Stimulated activated CD4-positive, alpha-beta T cell treated with anti-CD3 and anti-CD28 coated beads, Interleukin-4, amount 100 ng/mL, for 1 hour (primary cell): ENCODE measurements around the gene FHL3.
"Not testable (repeated sequence)": the region's sequence is repeated elsewhere in the genome, so short reads cannot be mapped to it uniquely, and the experiment has no call there.

Experiments
- DNase-seq: peaks from one replicate; pipeline ENCODE4 v3.0.0-alpha.2; 2020

The FHL3 gene

GRCh38 chr1:37983546-37983945, 21.8 kb downstream of the FHL3 start:
- no peak for DNase-seq

- no peak for DNase-seq
Observed at GRCh38 chr1:37978541-37978940, 26.8 kb downstream of the FHL3 start.

GRCh38 chr1:37975083-37975482, 30.2 kb downstream of the FHL3 start:
- DNase-seq: not testable (repeated sequence)

GRCh38 chr1:37974567-37974966, 30.7 kb downstream of the FHL3 start:
- no peak for DNase-seq

GRCh38 chr1:37973684-37974083, 31.6 kb downstream of the FHL3 start:
- DNase-seq: not testable (repeated sequence)

- no peak for DNase-seq
Observed at GRCh38 chr1:37965301-37965700, 40.0 kb downstream of the FHL3 start.

GRCh38 chr1:37964106-37964505, 41.2 kb downstream of the FHL3 start:
- not testable (repeated sequence) for DNase-seq

GRCh38 chr1:37958690-37959089, 46.6 kb downstream of the FHL3 start:
- no peak for DNase-seq

GRCh38 chr1:37955685-37956084, 49.6 kb downstream of the FHL3 start:
- no peak for DNase-seq

GRCh38 chr1:37954316-37954971, 50.9 kb downstream of the FHL3 start:
- no peak for DNase-seq

GRCh38 chr1:37952738-37953137, 52.6 kb downstream of the FHL3 start:
- DNase-seq: no peak

- no peak for DNase-seq
Observed at GRCh38 chr1:37951783-37952624, 53.3 kb downstream of the FHL3 start.

GRCh38 chr1:37951041-37951782, 54.1 kb downstream of the FHL3 start:
- no peak for DNase-seq

GRCh38 chr1:37949524-37950152, 55.7 kb downstream of the FHL3 start:
- DNase-seq: no peak

- no peak for DNase-seq
Observed at GRCh38 chr1:37948841-37949240, 56.5 kb downstream of the FHL3 start.

- no peak for DNase-seq
Observed at GRCh38 chr1:37948166-37948565, 57.1 kb downstream of the FHL3 start.

- no peak for DNase-seq
Observed at GRCh38 chr1:37947364-37947763, 58.0 kb downstream of the FHL3 start.
